RKO (cell line): ENCODE results near the gene UBLCP1.
"Not testable (repeated sequence)": the region's sequence is repeated elsewhere in the genome, so short reads cannot be mapped to it uniquely, and the experiment has no call there.

ENCODE experiments used
- DNase-seq: peaks from one replicate; pipeline ENCODE4 v3.0.0-alpha.2; 2016; ENCODE audit warnings: low spot score

The UBLCP1 gene

GRCh38 chr5:159252195-159252594 is 10.9 kb upstream of the UBLCP1 start:
- no peak for DNase-seq

- DNase-seq: no peak
These were observed 6.1 kb upstream of the UBLCP1 start for GRCh38 chr5:159257007-159257406.

- DNase-seq: no peak
These were observed 5.3 kb upstream of the UBLCP1 start for GRCh38 chr5:159257629-159258283.

GRCh38 chr5:159258361-159258760 is 4.7 kb upstream of the UBLCP1 start:
- no peak for DNase-seq

- not testable (repeated sequence) for DNase-seq
These were observed 2.9 kb upstream of the UBLCP1 start for GRCh38 chr5:159260212-159260611.

GRCh38 chr5:159262472-159262858 is 625 bp upstream of the UBLCP1 start:
- peak; percentile 70 for DNase-seq

GRCh38 chr5:159263569-159263905 is 447 bp downstream of the UBLCP1 start:
- no peak for DNase-seq

- not testable (repeated sequence) for DNase-seq
These were observed 3.7 kb downstream of the UBLCP1 start for GRCh38 chr5:159266764-159267163.

- no peak for DNase-seq
These were observed 6.6 kb downstream of the UBLCP1 start for GRCh38 chr5:159269723-159270122.

- DNase-seq: no peak
These were observed 10.8 kb downstream of the UBLCP1 start for GRCh38 chr5:159273923-159274322.

- DNase-seq: no peak
These were observed 11.6 kb downstream of the UBLCP1 start for GRCh38 chr5:159274676-159275075.

- DNase-seq: peak; percentile 48
These were observed 23.4 kb downstream of the UBLCP1 start for GRCh38 chr5:159286420-159287035.

- DNase-seq: no peak
These were observed 27.7 kb downstream of the UBLCP1 start for GRCh38 chr5:159290741-159291140.

GRCh38 chr5:159294921-159295320 is 31.8 kb downstream of the UBLCP1 start:
- DNase-seq: no peak

- DNase-seq: not testable (repeated sequence)
These were observed 34.2 kb downstream of the UBLCP1 start for GRCh38 chr5:159297300-159297699.

- no peak for DNase-seq
These were observed 38.4 kb downstream of the UBLCP1 start for GRCh38 chr5:159301466-159301865.

GRCh38 chr5:159301929-159302860 is 39.1 kb downstream of the UBLCP1 start:
- peak; percentile 40 for DNase-seq

- no peak for DNase-seq
These were observed 40.2 kb downstream of the UBLCP1 start for GRCh38 chr5:159303286-159303685.

GRCh38 chr5:159304961-159305595 is 42.0 kb downstream of the UBLCP1 start:
- DNase-seq: no peak

- no peak for DNase-seq
These were observed 46.8 kb downstream of the UBLCP1 start for GRCh38 chr5:159309689-159310433.

GRCh38 chr5:159310511-159310910 is 47.4 kb downstream of the UBLCP1 start:
- no peak for DNase-seq

GRCh38 chr5:159311063-159311462 is 48.0 kb downstream of the UBLCP1 start:
- DNase-seq: no peak
